Measurements from ENCODE around the gene C14orf119.

Gene C14orf119

GRCh38 chr14:23109769-23110168, 14.5 kb downstream of the C14orf119 start:
- no peak for DNase-seq (ENCODE audit: low read depth)

GRCh38 chr14:23110579-23111365, 15.5 kb downstream of the C14orf119 start:
- no peak for DNase-seq (ENCODE audit: low read depth)

- no peak for DNase-seq (ENCODE audit: low read depth)
Observed at GRCh38 chr14:23112359-23113178, 17.3 kb downstream of the C14orf119 start.

- DNase-seq (ENCODE audit: low read depth) = no peak
Observed at GRCh38 chr14:23113431-23114119, 18.3 kb downstream of the C14orf119 start.

GRCh38 chr14:23114120-23114458, 18.8 kb downstream of the C14orf119 start:
- DNase-seq (ENCODE audit: low read depth) = no peak

- no peak for DNase-seq (ENCODE audit: low read depth)
Observed at GRCh38 chr14:23114669-23115038, 19.3 kb downstream of the C14orf119 start.

- no peak for DNase-seq (ENCODE audit: low read depth)
Observed at GRCh38 chr14:23115039-23115731, 19.9 kb downstream of the C14orf119 start.

- no peak for DNase-seq (ENCODE audit: low read depth)
Observed at GRCh38 chr14:23115918-23116317, 20.6 kb downstream of the C14orf119 start.

- no peak for DNase-seq (ENCODE audit: low read depth)
Observed at GRCh38 chr14:23117371-23118020, 22.2 kb downstream of the C14orf119 start.

GRCh38 chr14:23118506-23119362, 23.4 kb downstream of the C14orf119 start, which contains the start of gene CEBPE:
TSS of gene CEBPE (minus strand) at chr14:23119255. CDS start at chr14:23119091, 164 bp downstream.
- no peak for DNase-seq (ENCODE audit: low read depth)

GRCh38 chr14:23119363-23120327, 24.3 kb downstream of the C14orf119 start:
- peak; percentile 29 for DNase-seq (ENCODE audit: low read depth)

GRCh38 chr14:23120541-23121251, 25.4 kb downstream of the C14orf119 start:
- peak; percentile 60 for DNase-seq (ENCODE audit: low read depth)

- DNase-seq (ENCODE audit: low read depth) = no peak
Observed at GRCh38 chr14:23121361-23121771, 26.1 kb downstream of the C14orf119 start.

GRCh38 chr14:23122086-23122485, 26.8 kb downstream of the C14orf119 start:
- DNase-seq (ENCODE audit: low read depth) = no peak

- DNase-seq (ENCODE audit: low read depth) = no peak
Observed at GRCh38 chr14:23123419-23123818, 28.1 kb downstream of the C14orf119 start.

GRCh38 chr14:23124337-23124954, 29.1 kb downstream of the C14orf119 start:
- no peak for DNase-seq (ENCODE audit: low read depth)

- no peak for DNase-seq (ENCODE audit: low read depth)
Observed at GRCh38 chr14:23125011-23125410, 29.7 kb downstream of the C14orf119 start.

- DNase-seq (ENCODE audit: low read depth) = no peak
Observed at GRCh38 chr14:23125933-23126524, 30.7 kb downstream of the C14orf119 start.

Data from T-helper 22 cell (primary cell).